Natural killer cell treated with Interleukin-12 subunit alpha and Interleukin-12 subunit beta and Interleukin-15 and Interleukin-18, amount 100 ng/mL, for 72 hours (primary cell): ENCODE measurements around the gene HDAC6. TPM values are rescaled to one million over a fixed set of nuclear protein-coding genes. Genes with fewer than 3 reads are reported as not detected.

Experiments used
- ATAC-seq, 2 donors: fragments of 150-1000 bp; cut with Tn5 transposase in 1 of 2; sonication (Bioruptor Pico), chemical (Tn5 transposase) in 1 of 2; 2 replicates each; pipeline ENCODE4 v1.10.0; 2021
- DNase-seq: peaks from one replicate; pipeline ENCODE4 v3.0.0; 2022; ENCODE audit warnings: low spot score
- H3K27ac Mint-ChIP-seq, 2 donors: 1 replicate in 1 of 2; 2 replicates in 1 of 2; pipeline ENCODE4 v1.8.0; 2022; ENCODE audit warnings: mixed read lengths in 2 of 2, mild to moderate bottlenecking in 1 of 2, moderate library complexity in 1 of 2
- H3K27me3 Mint-ChIP-seq, 2 donors: 1 replicate in 1 of 2; 2 replicates in 1 of 2; pipeline ENCODE4 v1.8.0; 2022; ENCODE audit warnings: mixed read lengths in 2 of 2
- H3K36me3 Mint-ChIP-seq: one replicate; pipeline ENCODE4 v1.8.0; 2022; ENCODE audit warnings: mixed read lengths
- H3K4me1 Mint-ChIP-seq, 2 donors: 1 replicate in 1 of 2; 2 replicates in 1 of 2; pipeline ENCODE4 v1.8.0; 2022; ENCODE audit warnings: low read depth in 2 of 2, mixed read lengths in 2 of 2, mild to moderate bottlenecking in 1 of 2
- H3K4me3 Mint-ChIP-seq: one replicate; pipeline ENCODE4 v1.8.0; 2022; ENCODE audit warnings: mixed read lengths
- H3K9me3 Mint-ChIP-seq: 2 replicates; pipeline ENCODE4 v1.8.0; 2022; ENCODE audit warnings: mixed read lengths
- total RNA-seq, 2 donors: library from RNA; stranded (reverse); gene quantifications; one replicate each; pipeline ENCODE4 v1.2.3, GENCODE V29; 2022

Gene HDAC6
- total RNA-seq, 2 donors from 2014 or later: 66.0 to 71.5 TPM

DNA sequence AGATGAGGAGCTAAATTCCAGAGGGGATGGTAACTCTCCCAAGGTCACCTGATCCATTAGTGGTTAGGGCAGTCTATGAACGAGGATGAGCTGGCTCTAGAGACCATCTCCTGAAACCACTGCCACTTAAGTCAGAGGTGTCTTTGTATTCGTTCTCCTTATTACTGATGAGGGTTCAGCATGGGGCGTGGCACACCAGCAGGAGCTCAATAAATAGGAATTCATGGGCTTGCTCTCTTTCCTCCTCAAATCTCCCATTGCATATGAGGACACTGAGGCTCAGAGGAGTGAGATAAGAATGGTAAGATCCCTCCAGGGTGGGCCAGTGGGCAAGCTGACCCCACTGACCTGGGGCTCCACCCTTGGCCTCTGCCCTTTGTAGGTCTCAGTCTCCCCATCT, 17.1 kb upstream of the HDAC6 start:
- no peak for ATAC-seq
- Mint-ChIP-seq H3K27me3 (peaks cover 20 to 23% of the 10 kb centered on the region in 2 donors), H3K27ac (no peak overlapping the region), H3K4me3 (no peak overlapping the region), H3K4me1 (peaks cover 3 to 6% of the 10 kb centered on the region in 2 donors), H3K36me3 (no peaks in the 10 kb centered on the region), H3K9me3 (no peaks in the 10 kb centered on the region)
- no peak for DNase-seq

GRCh38 chrX:48785186-48785539, 16.7 kb upstream of the HDAC6 start:
- no peak for ATAC-seq
- Mint-ChIP-seq H3K36me3 (no peaks in the 10 kb centered on the region), H3K4me1 (peaks cover 3 to 6% of the 10 kb centered on the region in 2 donors), H3K27ac (no peak overlapping the region), H3K9me3 (no peaks in the 10 kb centered on the region), H3K4me3 (peak overlapping the region; percentile 35), H3K27me3 (peaks cover 22 to 23% of the 10 kb centered on the region in 2 donors)
- no peak for DNase-seq

DNA sequence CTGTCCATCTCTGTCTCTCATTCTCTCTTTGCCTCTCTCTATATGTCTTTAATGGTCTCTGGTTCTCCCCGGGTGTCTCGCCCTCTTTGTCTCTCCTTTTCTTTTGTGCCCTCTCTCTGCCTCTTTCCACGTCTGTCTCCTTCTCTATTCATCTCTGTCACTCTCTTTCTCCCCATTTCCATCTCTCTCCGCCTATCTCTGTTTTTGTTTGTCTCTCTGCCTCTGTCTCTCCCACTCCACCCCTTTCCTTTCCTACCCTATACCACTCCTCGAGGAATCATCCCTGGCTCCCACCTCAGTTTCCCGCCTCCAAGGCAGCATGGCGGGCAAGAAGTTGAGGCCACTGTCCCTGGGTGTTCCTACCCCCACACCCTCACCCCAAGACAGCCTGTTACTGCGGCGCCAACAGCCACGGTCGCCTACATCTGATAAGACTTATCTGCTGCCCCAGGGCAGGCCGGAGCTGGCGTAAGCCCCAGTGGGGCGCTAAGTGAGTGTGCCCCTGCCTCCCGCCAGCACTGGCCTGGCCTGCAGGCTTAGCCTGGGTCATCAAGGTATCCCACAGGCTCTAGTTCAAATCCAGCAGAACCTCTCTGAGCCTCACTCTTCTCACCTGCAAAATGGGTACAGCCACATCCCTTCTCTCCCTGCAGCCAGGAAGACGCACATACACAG, 16.2 kb upstream of the HDAC6 start:
- peak overlapping the region; percentile 35 for H3K4me3 Mint-ChIP-seq
- DNase-seq: no peak
- no peak overlapping the region for H3K27ac Mint-ChIP-seq
- H3K4me1 Mint-ChIP-seq: peaks cover 3 to 6% of the 10 kb centered on the region in 2 donors
- no peaks in the 10 kb centered on the region for H3K9me3 Mint-ChIP-seq
- peaks cover 23 to 27% of the 10 kb centered on the region in 2 donors for H3K27me3 Mint-ChIP-seq
- H3K36me3 Mint-ChIP-seq: no peaks in the 10 kb centered on the region
- ATAC-seq: no peak

GRCh38 chrX:48786341-48786800, 15.5 kb upstream of the HDAC6 start, which contains the start of gene GATA1:
Gene GATA1 (plus strand): TSS chrX:48786590. CDS start chrX:48791110, 4,520 bp downstream.
- ATAC-seq: no peak
- no peak for DNase-seq
- H3K4me1 Mint-ChIP-seq: peaks cover 3 to 6% of the 10 kb centered on the region in 2 donors
- peaks cover 23 to 27% of the 10 kb centered on the region in 2 donors for H3K27me3 Mint-ChIP-seq
- H3K36me3 Mint-ChIP-seq: no peaks in the 10 kb centered on the region
- H3K9me3 Mint-ChIP-seq: no peaks in the 10 kb centered on the region
- peak within 1 kb of the TSS in 1 of 2 donors; percentile 41 for H3K27ac Mint-ChIP-seq
- peak within 1 kb of the TSS; percentile 58 for H3K4me3 Mint-ChIP-seq

GRCh38 chrX:48786825-48787504, 14.9 kb upstream of the HDAC6 start:
- Mint-ChIP-seq H3K9me3 (no peaks in the 10 kb centered on the region), H3K27me3 (peaks cover 23 to 25% of the 10 kb centered on the region in 2 donors), H3K36me3 (no peaks in the 10 kb centered on the region), H3K4me3 (peak overlapping the region; percentile 58), H3K27ac (peak overlapping the region in 1 of 2 donors; percentile 41), H3K4me1 (peaks cover 3 to 6% of the 10 kb centered on the region in 2 donors)
- DNase-seq (no peak), ATAC-seq (no peak)

DNA sequence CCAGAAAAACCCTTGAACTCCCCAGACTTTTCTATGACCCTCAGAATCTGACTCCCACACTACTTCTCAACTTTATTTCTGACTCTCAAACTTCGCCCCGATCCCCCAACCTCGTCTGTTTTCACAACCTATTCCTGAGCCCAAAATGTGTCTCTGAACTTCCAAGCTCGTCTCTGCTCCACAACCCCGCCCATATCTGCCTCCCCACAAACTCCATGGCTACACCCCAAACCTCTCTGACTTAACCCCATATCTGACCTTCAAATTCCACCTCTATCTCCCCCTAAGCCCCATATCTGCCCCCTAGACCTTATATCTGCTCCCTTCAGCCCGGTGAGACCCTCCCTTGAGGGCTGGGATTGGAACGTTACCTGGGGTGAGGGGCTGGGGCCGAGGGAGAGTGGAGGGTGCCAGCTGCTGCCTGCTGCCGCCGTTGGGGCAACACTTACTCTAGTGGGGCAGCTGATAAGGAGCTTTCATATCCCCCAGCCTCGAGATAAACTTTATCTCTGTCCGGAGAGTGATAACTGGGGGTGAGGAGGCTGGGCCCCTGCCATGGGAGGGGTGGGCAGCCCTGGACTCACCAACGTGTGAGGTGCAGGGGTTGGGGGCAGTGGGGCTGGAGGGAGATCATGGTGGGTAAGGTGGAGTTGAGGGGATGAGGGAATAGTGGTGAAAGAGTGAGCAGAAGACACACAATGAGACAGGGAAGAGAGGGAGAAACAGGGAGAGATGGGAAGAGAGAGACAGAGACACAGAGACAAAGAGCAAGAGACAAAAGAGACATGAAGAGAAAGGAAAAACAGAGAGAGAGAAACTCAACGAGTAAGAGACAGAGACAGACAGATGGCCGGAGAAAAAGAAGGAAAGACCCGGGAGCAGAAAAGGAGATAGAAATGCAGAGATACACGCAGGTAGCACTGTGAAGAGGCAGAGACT, 14.1 kb upstream of the HDAC6 start:
- no peak for ATAC-seq
- Mint-ChIP-seq H3K27ac (peak overlapping the region in 1 of 2 donors; percentile 41), H3K4me3 (peak overlapping the region; percentile 58)

GRCh38 chrX:48789366-48790220, 12.3 kb upstream of the HDAC6 start:
- H3K4me3 Mint-ChIP-seq: peak overlapping the region; percentile 13
- no peaks in the 10 kb centered on the region for H3K9me3 Mint-ChIP-seq
- no peaks in the 10 kb centered on the region for H3K36me3 Mint-ChIP-seq
- no peak for DNase-seq
- ATAC-seq: peak in 1 of 2 donors; percentile 72
- peaks cover 23 to 29% of the 10 kb centered on the region in 2 donors for H3K27me3 Mint-ChIP-seq
- peaks cover 3 to 6% of the 10 kb centered on the region in 2 donors for H3K4me1 Mint-ChIP-seq
- peak overlapping the region; percentile 19 to 41 for H3K27ac Mint-ChIP-seq

More for the DNA sequence above, 14.1 kb upstream of the HDAC6 start:
- Mint-ChIP-seq H3K27me3 (peaks cover 23 to 25% of the 10 kb centered on the region in 2 donors), H3K4me1 (peaks cover 3 to 6% of the 10 kb centered on the region in 2 donors), H3K36me3 (no peaks in the 10 kb centered on the region), H3K9me3 (no peaks in the 10 kb centered on the region)
- DNase-seq: no peak

- H3K4me1 Mint-ChIP-seq: peaks cover 3 to 6% of the 10 kb centered on the region in 2 donors
- H3K4me3 Mint-ChIP-seq: no peak overlapping the region
- H3K27ac Mint-ChIP-seq: no peak overlapping the region
- ATAC-seq (no peak), DNase-seq (no peak)
- peaks cover 23 to 29% of the 10 kb centered on the region in 2 donors for H3K27me3 Mint-ChIP-seq
- no peaks in the 10 kb centered on the region for H3K36me3 Mint-ChIP-seq
- no peaks in the 10 kb centered on the region for H3K9me3 Mint-ChIP-seq
These were observed 11.4 kb upstream of the HDAC6 start for GRCh38 chrX:48790477-48790876.

DNA sequence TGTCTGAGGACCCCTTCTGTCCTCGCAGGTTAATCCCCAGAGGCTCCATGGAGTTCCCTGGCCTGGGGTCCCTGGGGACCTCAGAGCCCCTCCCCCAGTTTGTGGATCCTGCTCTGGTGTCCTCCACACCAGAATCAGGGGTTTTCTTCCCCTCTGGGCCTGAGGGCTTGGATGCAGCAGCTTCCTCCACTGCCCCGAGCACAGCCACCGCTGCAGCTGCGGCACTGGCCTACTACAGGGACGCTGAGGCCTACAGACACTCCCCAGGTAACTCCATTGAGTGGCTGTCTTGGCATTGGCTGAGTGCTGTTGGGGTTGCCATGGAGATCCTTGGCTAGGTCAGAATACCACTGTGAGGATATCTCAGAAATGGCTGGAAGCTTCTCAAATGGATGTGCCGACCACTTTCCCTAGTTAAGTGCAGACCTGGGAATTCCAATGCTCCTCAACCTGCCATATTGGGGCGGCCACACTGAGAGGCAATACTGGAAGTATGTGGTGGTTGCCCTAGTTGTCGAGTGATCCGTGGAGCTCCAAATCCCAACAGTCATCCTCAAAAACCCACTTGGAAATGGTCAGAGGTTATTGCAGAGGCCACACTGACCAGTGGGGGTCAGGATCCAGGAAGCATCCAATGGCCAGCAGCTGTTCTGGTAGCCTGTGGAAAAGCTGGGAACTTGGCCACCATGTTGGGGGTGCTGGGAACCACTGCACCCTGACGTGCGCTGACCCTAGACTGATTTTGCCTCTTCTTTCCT, 10.6 kb upstream of the HDAC6 start:
- Mint-ChIP-seq H3K36me3 (no peaks in the 10 kb centered on the region), H3K9me3 (no peaks in the 10 kb centered on the region), H3K27ac (no peak overlapping the region), H3K4me3 (no peak overlapping the region), H3K27me3 (peaks cover 23 to 28% of the 10 kb centered on the region in 2 donors), H3K4me1 (peaks cover 3 to 6% of the 10 kb centered on the region in 2 donors)
- DNase-seq: no peak
- ATAC-seq: no peak

- peaks cover 16 to 21% of the 10 kb centered on the region in 2 donors for H3K27me3 Mint-ChIP-seq
- no peak overlapping the region for H3K4me3 Mint-ChIP-seq
- no peaks in the 10 kb centered on the region for H3K9me3 Mint-ChIP-seq
- no peak overlapping the region for H3K27ac Mint-ChIP-seq
- peaks cover 3 to 6% of the 10 kb centered on the region in 2 donors for H3K4me1 Mint-ChIP-seq
- DNase-seq: no peak
- no peaks in the 10 kb centered on the region for H3K36me3 Mint-ChIP-seq
- no peak for ATAC-seq
These were observed 9.6 kb upstream of the HDAC6 start for GRCh38 chrX:48792219-48792618.

DNA sequence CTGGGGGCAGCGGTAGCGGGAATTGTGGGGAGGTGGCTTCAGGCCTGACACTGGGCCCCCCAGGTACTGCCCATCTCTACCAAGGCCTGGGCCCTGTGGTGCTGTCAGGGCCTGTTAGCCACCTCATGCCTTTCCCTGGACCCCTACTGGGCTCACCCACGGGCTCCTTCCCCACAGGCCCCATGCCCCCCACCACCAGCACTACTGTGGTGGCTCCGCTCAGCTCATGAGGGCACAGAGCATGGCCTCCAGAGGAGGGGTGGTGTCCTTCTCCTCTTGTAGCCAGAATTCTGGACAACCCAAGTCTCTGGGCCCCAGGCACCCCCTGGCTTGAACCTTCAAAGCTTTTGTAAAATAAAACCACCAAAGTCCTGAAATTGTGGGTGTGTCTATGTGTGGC, 7.9 kb upstream of the HDAC6 start:
- Mint-ChIP-seq H3K4me3 (no peak overlapping the region), H3K36me3 (no peaks in the 10 kb centered on the region), H3K4me1 (peaks cover 0 to under 1% of the 10 kb centered on the region in 2 donors), H3K27me3 (peaks cover 0 to 14% of the 10 kb centered on the region in 2 donors), H3K27ac (no peak overlapping the region), H3K9me3 (no peaks in the 10 kb centered on the region)
- DNase-seq: no peak
- ATAC-seq: no peak

- Mint-ChIP-seq H3K9me3 (no peaks in the 10 kb centered on the region), H3K27ac (no peak overlapping the region), H3K36me3 (no peaks in the 10 kb centered on the region), H3K4me3 (no peak overlapping the region), H3K4me1 (no peaks in the 10 kb centered on the region), H3K27me3 (peaks cover 0 to 14% of the 10 kb centered on the region in 2 donors)
- ATAC-seq (no peak), DNase-seq (no peak)
These were observed 7.4 kb upstream of the HDAC6 start for GRCh38 chrX:48794340-48794910.
